ENCODE results near the gene VAT1L. TPM values are rescaled to one million over a fixed set of nuclear protein-coding genes. Genes with fewer than 3 reads are reported as not detected.

Gene VAT1L
- total and polyA plus RNA-seq, 2 donors = 5.8 to 33.2 TPM

- no peak for DNase-seq (ENCODE audit: extremely low spot score)
- Histone ChIP-seq H3K4me1 (ENCODE audit: insufficient read depth) (no peaks in the 10 kb centered on the region), H3K36me3 (ENCODE audit: insufficient read depth) (no peaks in the 10 kb centered on the region), H3K4me3 (ENCODE audit: low read depth, low read length) (no peak overlapping the region), H3K27ac (ENCODE audit: low read depth) (no peak overlapping the region)
- 76% methylated on average over 3 of the region's 3 CpGs for WGBS
Observed at GRCh38 chr16:77827032-77827431, 38.7 kb downstream of the VAT1L start.

GRCh38 chr16:77833921-77834634 is 45.7 kb downstream of the VAT1L start:
- Histone ChIP-seq H3K4me3 (ENCODE audit: low read depth, low read length) (no peak overlapping the region), H3K27ac (ENCODE audit: low read depth) (no peak overlapping the region), H3K36me3 (ENCODE audit: insufficient read depth) (no peaks in the 10 kb centered on the region), H3K4me1 (ENCODE audit: insufficient read depth) (no peaks in the 10 kb centered on the region)
- DNase-seq (ENCODE audit: extremely low spot score) = no peak
- WGBS = 61% methylated on average over 10 of the region's 10 CpGs

GRCh38 chr16:77834635-77835540 is 46.5 kb downstream of the VAT1L start:
- WGBS = 24% methylated on average over 6 of the region's 6 CpGs
- no peaks in the 10 kb centered on the region for H3K4me1 ChIP-seq (ENCODE audit: insufficient read depth)

GRCh38 chr16:77836801-77837200 is 48.4 kb downstream of the VAT1L start:
- DNase-seq (ENCODE audit: extremely low spot score) = no peak
- 94% methylated on average over 5 of the region's 5 CpGs for WGBS
- H3K27ac ChIP-seq (ENCODE audit: low read depth) = no peak overlapping the region
- H3K36me3 ChIP-seq (ENCODE audit: insufficient read depth) = no peaks in the 10 kb centered on the region
- no peak overlapping the region for H3K4me3 ChIP-seq (ENCODE audit: low read depth, low read length)
- no peaks in the 10 kb centered on the region for H3K4me1 ChIP-seq (ENCODE audit: insufficient read depth)

More at GRCh38 chr16:77834635-77835540, 46.5 kb downstream of the VAT1L start:
- Histone ChIP-seq H3K36me3 (ENCODE audit: insufficient read depth) (no peaks in the 10 kb centered on the region), H3K4me3 (ENCODE audit: low read depth, low read length) (no peak overlapping the region), H3K27ac (ENCODE audit: low read depth) (no peak overlapping the region)
- DNase-seq (ENCODE audit: extremely low spot score) = peak; percentile 78

GRCh38 chr16:77838597-77839255 is 50.4 kb downstream of the VAT1L start:
- no peaks in the 10 kb centered on the region for H3K36me3 ChIP-seq (ENCODE audit: insufficient read depth)
- H3K27ac ChIP-seq (ENCODE audit: low read depth) = no peak overlapping the region
- WGBS = 92% methylated on average over 7 of the region's 7 CpGs
- H3K4me1 ChIP-seq (ENCODE audit: insufficient read depth) = no peaks in the 10 kb centered on the region
- H3K4me3 ChIP-seq (ENCODE audit: low read depth, low read length) = no peak overlapping the region
- DNase-seq (ENCODE audit: extremely low spot score) = no peak

- Histone ChIP-seq H3K36me3 (ENCODE audit: insufficient read depth) (no peaks in the 10 kb centered on the region), H3K4me3 (ENCODE audit: low read depth, low read length) (no peak overlapping the region), H3K4me1 (ENCODE audit: insufficient read depth) (no peaks in the 10 kb centered on the region), H3K27ac (ENCODE audit: low read depth) (no peak overlapping the region)
- WGBS = 57% methylated on average over 5 of the region's 5 CpGs
- no peak for DNase-seq (ENCODE audit: extremely low spot score)
Observed at GRCh38 chr16:77840093-77840492, 51.7 kb downstream of the VAT1L start.

GRCh38 chr16:77840673-77841501 is 52.5 kb downstream of the VAT1L start:
- Histone ChIP-seq H3K27ac (ENCODE audit: low read depth) (no peak overlapping the region), H3K4me3 (ENCODE audit: low read depth, low read length) (no peak overlapping the region), H3K36me3 (ENCODE audit: insufficient read depth) (no peaks in the 10 kb centered on the region), H3K4me1 (ENCODE audit: insufficient read depth) (no peaks in the 10 kb centered on the region)
- 58% methylated on average over 6 of the region's 6 CpGs for WGBS
- no peak for DNase-seq (ENCODE audit: extremely low spot score)

- no peaks in the 10 kb centered on the region for H3K4me1 ChIP-seq (ENCODE audit: insufficient read depth)
- no peak overlapping the region for H3K27ac ChIP-seq (ENCODE audit: low read depth)
- no peak overlapping the region for H3K4me3 ChIP-seq (ENCODE audit: low read depth, low read length)
- 77% methylated on average over 3 of the region's 3 CpGs for WGBS
- no peak for DNase-seq (ENCODE audit: extremely low spot score)
- H3K36me3 ChIP-seq (ENCODE audit: insufficient read depth) = no peaks in the 10 kb centered on the region
Observed at GRCh38 chr16:77841502-77841763, 53.1 kb downstream of the VAT1L start.

GRCh38 chr16:77842468-77842867 is 54.1 kb downstream of the VAT1L start:
- H3K27ac ChIP-seq (ENCODE audit: low read depth) = no peak overlapping the region
- H3K4me3 ChIP-seq (ENCODE audit: low read depth, low read length) = no peak overlapping the region
- DNase-seq (ENCODE audit: extremely low spot score) = no peak
- no peaks in the 10 kb centered on the region for H3K36me3 ChIP-seq (ENCODE audit: insufficient read depth)
- 91% methylated on average over 3 of the region's 3 CpGs for WGBS
- H3K4me1 ChIP-seq (ENCODE audit: insufficient read depth) = no peaks in the 10 kb centered on the region

- Histone ChIP-seq H3K4me1 (ENCODE audit: insufficient read depth) (no peaks in the 10 kb centered on the region), H3K4me3 (ENCODE audit: low read depth, low read length) (no peak overlapping the region), H3K36me3 (ENCODE audit: insufficient read depth) (no peaks in the 10 kb centered on the region), H3K27ac (ENCODE audit: low read depth) (no peak overlapping the region)
- 47% methylated on average over 3 of the region's 3 CpGs for WGBS
- no peak for DNase-seq (ENCODE audit: extremely low spot score)
Observed at GRCh38 chr16:77843405-77843804, 55.0 kb downstream of the VAT1L start.

- Histone ChIP-seq H3K27ac (ENCODE audit: low read depth) (no peak overlapping the region), H3K4me3 (ENCODE audit: low read depth, low read length) (no peak overlapping the region), H3K4me1 (ENCODE audit: insufficient read depth) (no peaks in the 10 kb centered on the region), H3K36me3 (ENCODE audit: insufficient read depth) (no peaks in the 10 kb centered on the region)
- DNase-seq (ENCODE audit: extremely low spot score) = no peak
- 68% methylated on average over 4 of the region's 4 CpGs for WGBS
Observed at GRCh38 chr16:77844801-77845200, 56.4 kb downstream of the VAT1L start.

- WGBS = 88% methylated on average over 13 of the region's 13 CpGs
- no peak overlapping the region for H3K4me3 ChIP-seq (ENCODE audit: low read depth, low read length)
- no peaks in the 10 kb centered on the region for H3K4me1 ChIP-seq (ENCODE audit: insufficient read depth)
- H3K36me3 ChIP-seq (ENCODE audit: insufficient read depth) = no peaks in the 10 kb centered on the region
- H3K27ac ChIP-seq (ENCODE audit: low read depth) = no peak overlapping the region
- DNase-seq (ENCODE audit: extremely low spot score) = no peak
Observed at GRCh38 chr16:77849646-77850258, 61.4 kb downstream of the VAT1L start.
